HUDEP-2 (cell line): Measurements from ENCODE around the gene CYP26B1.
"Not testable (repeated sequence)": the region's sequence is repeated elsewhere in the genome, so short reads cannot be mapped to it uniquely, and the experiment has no call there.

ENCODE experiments used
- DNase-seq, 76 experiments: peaks; one replicate each; lab custom pipeline; 2025; ENCODE audit not compliant: unreplicated experiment in 76 of 76; lab: John Stamatoyannopoulos, UW

Gene CYP26B1

DNA sequence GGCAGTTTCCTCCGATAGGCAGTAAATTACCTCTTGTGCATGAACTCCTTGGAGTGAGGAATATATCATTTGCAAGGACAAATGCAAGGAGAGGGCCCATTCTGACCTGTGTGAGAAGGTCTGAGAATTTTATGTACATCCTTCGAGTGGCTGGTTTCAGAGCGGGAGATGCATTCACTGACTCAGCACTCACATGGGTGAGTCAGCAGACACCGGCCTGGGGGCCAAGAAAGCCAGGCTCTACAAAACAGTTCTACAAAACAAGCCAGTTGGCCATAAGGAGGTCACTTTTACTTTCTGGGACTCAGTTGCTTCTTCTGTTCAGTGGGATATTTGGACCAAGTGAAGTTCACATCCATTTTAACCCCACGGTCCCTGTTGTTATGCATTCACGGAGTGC, 35.3 kb downstream of the CYP26B1 start:
- no peak for DNase-seq

- no peak for DNase-seq
These were observed 36.6 kb downstream of the CYP26B1 start for GRCh38 chr2:72111061-72111460.

GRCh38 chr2:72109904-72110303, 37.8 kb downstream of the CYP26B1 start:
- no peak for DNase-seq

GRCh38 chr2:72109291-72109690, 38.4 kb downstream of the CYP26B1 start:
- DNase-seq, result no peak

DNA sequence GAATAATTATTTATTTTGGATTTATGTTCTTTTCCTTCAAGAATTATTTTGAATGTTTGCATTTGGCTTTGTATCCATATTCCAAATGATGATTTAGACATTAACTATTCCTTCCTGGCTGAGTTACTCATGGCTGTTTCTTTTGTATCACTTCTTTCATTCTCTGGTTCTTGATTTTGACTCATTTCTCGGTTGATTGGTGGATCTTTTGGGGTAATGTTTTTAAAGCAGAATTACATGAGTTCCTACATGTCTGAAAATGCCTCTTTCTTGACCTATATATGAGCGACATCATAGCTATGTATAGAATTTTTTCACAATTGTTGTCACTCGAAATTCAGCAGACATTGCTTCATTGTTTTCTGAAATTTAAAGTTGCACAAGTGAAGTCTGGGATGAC, 39.5 kb downstream of the CYP26B1 start:
- DNase-seq, result no peak

- DNase-seq, result no peak
These were observed 40.7 kb downstream of the CYP26B1 start for GRCh38 chr2:72106978-72107377.

DNA sequence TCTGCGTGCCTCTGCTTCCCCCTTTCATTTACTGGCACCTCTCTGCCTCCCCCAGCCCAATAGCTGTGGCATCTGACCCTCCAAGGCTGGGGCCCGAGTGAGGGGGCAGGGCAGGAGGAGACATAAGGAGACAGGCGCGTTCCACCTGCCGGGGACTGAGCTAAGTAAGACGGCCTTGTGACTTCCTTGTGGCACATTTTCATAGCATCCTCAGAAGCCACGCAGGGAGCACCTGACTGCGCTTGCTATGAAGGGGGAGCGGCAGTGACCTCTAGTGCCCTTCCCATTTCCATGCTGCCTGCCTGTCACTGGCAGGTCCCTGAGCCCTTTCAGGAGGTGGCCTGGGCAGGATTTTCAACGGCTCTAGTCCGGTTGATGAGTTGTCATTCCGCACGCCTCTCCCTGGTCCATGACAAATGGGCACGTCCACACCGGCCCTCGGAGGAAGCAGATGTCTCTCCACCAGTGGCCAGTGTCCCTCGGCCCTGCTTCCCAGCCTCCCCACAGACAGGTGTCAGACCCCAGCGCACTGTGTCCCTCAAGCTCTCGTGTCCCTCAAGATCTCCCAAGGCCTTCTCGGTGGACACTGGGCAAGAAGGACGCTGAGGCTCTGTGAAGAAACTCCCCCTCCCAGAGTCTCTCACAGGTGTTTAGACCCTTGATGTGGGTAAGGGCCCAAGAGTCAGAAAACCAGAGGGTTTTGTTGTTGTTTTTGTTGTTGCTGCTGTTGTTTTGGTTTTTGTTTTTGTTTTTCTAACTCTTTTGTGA, 42.7 kb downstream of the CYP26B1 start:
- DNase-seq, result no peak

DNA sequence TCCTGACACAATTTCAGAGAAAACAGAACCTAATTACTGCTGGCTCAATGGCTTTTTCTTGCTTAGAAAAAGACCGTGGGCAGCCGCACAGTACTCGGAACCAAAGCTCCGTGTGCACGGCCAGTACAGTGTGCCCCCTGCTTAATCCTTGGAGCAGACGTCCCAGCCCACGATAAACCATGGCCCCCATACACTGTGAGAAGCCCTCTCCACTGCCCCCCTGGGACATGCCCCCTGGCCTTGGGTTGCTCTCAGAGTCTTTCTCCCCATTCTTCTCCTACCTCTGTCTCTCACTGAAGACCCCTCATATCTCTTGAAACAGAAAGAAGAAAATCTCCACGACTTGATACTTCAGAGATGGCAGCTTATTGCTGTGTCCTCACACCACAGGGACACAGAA, 44.0 kb downstream of the CYP26B1 start:
- no peak for DNase-seq

- no peak for DNase-seq
These were observed 44.5 kb downstream of the CYP26B1 start for GRCh38 chr2:72103161-72103560.

- no peak for DNase-seq
These were observed 48.7 kb downstream of the CYP26B1 start for GRCh38 chr2:72098935-72099334.

DNA sequence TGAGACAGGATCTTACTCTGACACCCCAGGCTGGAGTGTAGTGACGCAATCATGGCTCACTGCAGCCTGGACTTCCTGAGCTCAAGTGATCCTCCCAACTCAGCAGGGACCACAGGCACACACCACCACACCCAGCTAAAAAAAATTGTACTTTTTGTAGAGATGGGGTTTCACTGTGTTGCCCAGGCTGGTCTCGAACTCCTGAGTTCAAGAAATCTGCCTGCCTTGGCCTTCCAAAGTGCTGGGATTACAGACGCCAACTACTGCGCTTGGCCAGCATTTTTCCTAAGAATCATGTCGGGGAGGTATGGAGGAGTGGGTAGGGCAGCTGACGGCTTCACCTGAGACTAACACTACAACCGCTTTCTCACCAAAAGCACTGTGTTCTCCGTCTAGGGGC, 50.4 kb downstream of the CYP26B1 start:
- DNase-seq, result no peak

DNA sequence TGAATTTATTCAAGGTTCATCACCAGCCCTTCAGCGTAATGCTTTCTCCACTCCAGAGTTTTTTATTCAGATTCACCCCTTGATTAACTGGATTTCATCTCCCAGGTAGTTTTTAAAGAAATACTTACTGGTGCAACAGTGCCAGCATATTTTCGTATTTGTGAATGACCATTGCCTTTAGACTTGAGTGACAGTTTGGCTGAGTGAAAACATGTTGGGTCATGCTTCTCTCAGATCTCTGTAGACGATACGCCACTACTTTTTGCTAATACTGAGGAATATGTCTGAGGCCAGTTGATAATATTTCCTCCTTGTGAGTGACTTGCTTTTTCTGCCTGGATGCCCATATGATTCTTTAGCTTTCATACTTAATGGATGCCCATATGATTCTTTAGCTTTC, 51.5 kb downstream of the CYP26B1 start:
- no peak for DNase-seq

DNA sequence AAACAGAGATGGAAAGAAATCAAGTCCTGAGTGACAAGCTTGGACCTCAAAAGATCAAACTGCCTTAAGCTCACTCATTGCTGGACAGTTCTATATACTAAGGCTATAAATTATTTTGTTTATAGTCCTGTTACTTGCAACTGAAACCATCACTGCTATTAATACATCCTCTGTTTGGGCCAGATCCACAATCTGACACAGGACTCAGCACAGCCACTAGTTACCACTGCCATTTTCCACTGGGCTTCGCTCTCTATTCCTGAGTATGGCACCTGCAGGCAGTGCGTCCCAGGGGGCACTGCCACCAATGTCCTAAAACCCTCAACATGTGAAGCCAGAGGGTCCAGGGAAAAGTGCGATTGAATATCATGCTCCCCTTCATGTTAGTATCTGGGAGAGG, 52.3 kb downstream of the CYP26B1 start:
- DNase-seq, result no peak

GRCh38 chr2:72094701-72095100, 53.0 kb downstream of the CYP26B1 start:
- DNase-seq, result no peak

GRCh38 chr2:72092111-72092510, 55.6 kb downstream of the CYP26B1 start:
- DNase-seq, result no peak

- DNase-seq, result peak in 2 of 76 experiments; percentile 1 to 9
These were observed 56.7 kb downstream of the CYP26B1 start for GRCh38 chr2:72090781-72091482.

- no peak for DNase-seq
These were observed 57.4 kb downstream of the CYP26B1 start for GRCh38 chr2:72090271-72090720.

- DNase-seq, result no peak
These were observed 58.1 kb downstream of the CYP26B1 start for GRCh38 chr2:72089537-72089936.

DNA sequence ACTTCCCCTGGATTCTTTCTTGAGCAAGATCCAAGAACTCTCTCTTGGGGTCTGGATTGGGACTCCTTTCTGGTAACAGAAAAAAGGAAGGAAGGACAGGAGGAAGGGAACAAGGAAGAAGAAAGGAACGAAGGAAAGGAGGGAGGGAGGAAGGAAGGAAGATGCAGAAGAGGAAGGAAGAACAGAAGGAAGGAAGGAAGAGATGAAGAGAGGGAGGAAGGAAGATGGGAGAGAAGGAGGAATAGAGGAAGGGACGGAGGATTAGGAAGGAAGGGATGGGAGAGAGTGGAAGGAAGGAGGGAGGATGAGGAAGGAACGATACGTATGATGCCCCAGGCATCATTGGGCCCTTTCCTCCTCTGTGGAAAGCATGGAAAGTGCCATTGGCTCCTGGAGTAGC, 58.6 kb downstream of the CYP26B1 start:
- DNase-seq, result no peak

DNA sequence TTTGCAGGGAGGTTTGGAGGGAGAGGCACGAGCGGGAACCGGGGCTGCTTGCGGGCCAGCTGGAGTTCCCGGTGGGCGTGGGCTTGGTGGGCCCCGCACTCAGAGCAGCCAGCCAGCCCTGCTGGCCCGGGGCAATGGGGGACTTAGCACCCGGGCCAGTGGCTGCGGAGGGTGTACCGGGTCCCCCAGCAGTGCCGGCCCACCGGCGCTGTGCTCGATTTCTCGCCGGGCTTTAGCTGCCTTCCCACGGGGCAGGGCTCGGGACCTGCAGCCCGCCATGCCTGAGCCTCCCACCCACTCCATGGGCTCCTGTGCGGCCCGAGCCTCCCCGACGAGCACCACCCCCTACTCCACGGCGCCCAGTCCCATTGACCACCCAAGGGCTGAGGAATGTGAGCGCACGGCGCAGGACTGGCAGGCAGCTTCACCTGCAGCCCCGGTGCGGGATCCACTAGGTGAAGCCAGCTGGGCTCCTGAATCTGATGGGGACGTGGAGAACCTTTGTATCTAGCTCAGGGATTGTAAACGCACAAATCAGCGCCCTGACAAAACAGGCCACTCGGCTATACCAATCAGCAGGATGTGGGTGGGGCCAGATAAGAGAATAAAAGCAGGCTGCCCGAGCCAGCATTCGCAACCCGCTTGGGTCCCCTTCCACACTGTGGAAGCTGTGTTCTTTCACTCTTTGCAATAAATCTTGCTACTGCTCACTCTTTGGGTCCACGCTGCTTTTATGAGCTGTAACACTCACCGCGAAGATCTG, 60.6 kb downstream of the CYP26B1 start:
- not testable (repeated sequence) for DNase-seq

DNA sequence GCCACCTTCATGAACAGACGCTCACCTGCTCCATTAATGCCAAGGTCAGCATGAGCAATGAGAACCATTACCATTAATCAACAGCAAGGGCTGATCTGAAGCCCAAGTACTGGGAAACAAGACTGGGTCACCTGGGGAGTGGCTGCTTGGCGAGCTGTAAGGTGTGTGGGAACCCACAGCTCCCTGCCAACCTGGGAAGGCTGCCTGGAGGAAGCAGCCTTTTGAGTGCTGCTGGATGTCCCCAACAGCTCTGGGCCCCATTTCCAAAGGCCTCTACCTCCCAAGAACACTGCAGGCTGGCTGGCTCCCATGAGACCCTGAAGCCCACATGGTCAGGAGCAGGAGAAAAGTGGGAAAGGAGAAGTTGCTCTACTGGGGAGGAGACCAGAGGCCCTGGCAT, 62.1 kb downstream of the CYP26B1 start:
- DNase-seq, result no peak
